ENCODE data around the gene SAFB2. TPM values are rescaled to one million over a fixed set of nuclear protein-coding genes. Genes with fewer than 3 reads are reported as not detected.

SAFB2 gene
- total RNA-seq, 2 donors from 2014 or later, result 126 to 159 TPM

DNA sequence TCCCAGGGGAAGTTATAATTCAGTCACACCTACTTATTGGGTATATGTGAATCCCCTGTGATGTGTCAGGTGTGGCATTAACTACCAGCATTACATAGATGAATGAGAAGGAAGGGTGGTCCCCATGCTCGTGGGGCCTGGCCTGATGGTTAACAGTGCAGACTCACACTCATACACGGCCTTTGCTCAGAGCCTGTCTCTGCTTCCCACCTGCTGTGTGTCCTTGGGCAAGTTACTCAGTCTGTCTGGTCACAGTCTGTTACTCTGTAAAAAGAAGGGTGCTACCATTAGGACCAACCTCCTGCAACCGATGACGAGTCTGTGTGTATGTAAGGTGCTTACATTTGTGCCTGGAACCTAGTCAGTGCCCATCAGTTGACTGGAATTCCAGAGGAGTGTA lies 24.1 kb upstream of the SAFB2 start:
- no peaks in the 10 kb centered on the region for H3K27me3 Mint-ChIP-seq
- H3K9me3 Mint-ChIP-seq, result no peaks in the 10 kb centered on the region
- peak overlapping the region; percentile 5 for H3K27ac Mint-ChIP-seq
- peaks cover 96% of the 10 kb centered on the region for H3K36me3 Mint-ChIP-seq (ENCODE audit: low read depth)
- ATAC-seq (replicated peaks), result no peak
- H3K4me3 Mint-ChIP-seq, result no peak overlapping the region
- H3K4me1 Mint-ChIP-seq, result peaks cover 4% of the 10 kb centered on the region

DNA sequence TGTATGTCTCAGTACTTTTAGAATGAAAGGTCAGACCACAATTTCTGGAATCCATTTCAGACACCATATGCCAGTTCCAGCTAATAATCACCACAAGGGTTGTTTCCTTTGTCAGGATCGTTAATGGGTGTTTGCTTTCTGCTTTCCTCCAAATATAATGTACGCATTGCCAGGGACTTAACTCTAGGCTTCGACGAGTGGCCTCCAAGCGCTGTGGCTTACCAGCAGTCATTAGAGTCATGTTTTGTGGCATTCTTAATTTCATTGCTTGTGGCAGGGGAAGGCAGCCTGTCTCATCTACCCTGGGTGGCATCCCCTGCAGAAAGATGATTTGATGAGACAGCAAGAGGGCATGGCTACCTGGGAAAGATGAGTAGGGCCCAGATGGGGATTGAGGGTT lies 22.8 kb upstream of the SAFB2 start:
- Mint-ChIP-seq H3K4me1 (peaks cover 4% of the 10 kb centered on the region), H3K36me3 (ENCODE audit: low read depth) (peaks cover 96% of the 10 kb centered on the region), H3K27me3 (no peaks in the 10 kb centered on the region), H3K9me3 (no peaks in the 10 kb centered on the region), H3K4me3 (no peak overlapping the region), H3K27ac (no peak overlapping the region)
- ATAC-seq (replicated peaks), result no peak

DNA sequence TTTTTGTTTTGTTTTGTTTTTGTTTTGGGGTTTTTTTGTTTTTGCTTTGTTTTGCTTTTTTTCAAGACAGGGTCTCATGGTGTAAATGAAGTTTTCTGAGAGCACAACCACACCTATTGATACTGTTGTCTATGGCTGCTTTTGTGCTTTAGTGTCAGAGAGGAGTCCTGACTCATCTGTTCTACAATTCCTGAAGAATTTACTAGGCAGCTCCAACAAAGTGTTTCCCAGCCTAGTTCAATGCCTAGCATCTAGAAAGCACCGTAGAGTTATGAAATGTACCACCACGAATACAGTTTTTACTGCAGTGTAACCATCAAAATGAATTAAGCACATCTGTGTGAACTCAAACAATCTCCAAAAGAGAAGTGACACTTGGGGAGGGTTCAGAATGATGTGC lies 21.5 kb upstream of the SAFB2 start:
- no peak overlapping the region for H3K27ac Mint-ChIP-seq
- peaks cover 4% of the 10 kb centered on the region for H3K4me1 Mint-ChIP-seq
- H3K36me3 Mint-ChIP-seq (ENCODE audit: low read depth), result peaks cover 97% of the 10 kb centered on the region
- H3K4me3 Mint-ChIP-seq, result no peak overlapping the region
- no peaks in the 10 kb centered on the region for H3K9me3 Mint-ChIP-seq
- H3K27me3 Mint-ChIP-seq, result no peaks in the 10 kb centered on the region
- no peak for ATAC-seq (replicated peaks)

DNA sequence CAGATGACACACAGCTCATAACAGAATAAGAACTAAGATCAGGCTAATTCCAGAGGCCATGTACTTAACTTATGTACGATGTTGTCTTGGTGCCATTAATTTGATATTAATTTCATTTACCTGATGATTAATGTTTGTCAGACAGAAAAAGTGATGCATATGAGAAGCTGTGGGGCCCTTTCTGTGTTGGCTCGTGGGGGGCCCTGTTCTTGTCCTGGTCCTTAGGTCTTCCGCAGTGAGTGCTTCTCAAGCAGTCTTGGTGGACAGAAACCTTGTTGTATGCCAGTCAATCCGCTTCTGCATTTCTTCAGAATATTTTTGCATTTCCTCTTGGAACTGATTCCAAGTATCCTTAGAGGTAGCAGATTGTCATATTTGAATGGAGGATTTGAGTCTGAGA lies 20.5 kb upstream of the SAFB2 start:
- Mint-ChIP-seq H3K27me3 (no peaks in the 10 kb centered on the region), H3K4me1 (peaks cover 4% of the 10 kb centered on the region), H3K4me3 (no peak overlapping the region), H3K27ac (no peak overlapping the region), H3K9me3 (no peaks in the 10 kb centered on the region), H3K36me3 (ENCODE audit: low read depth) (peaks cover 99% of the 10 kb centered on the region)
- no peak for ATAC-seq (replicated peaks)

DNA sequence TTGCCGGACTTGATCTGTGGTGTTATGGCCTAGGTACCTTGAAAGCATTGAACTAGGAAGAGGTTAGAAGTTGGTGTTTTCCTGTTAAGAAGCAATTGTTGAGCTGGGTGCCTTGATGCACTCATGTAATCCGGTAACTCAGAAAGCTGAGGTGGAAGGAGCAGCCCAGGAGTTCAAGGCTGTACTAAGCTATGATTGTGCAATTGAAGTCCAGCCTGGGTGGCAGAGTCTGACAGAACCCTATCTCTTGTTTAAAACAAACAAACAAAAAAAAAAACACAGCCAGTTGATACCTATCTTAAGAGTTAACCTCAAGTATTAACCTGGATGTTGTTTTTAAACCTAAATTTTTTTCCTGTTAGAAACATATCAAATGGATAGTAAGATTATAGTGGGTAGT lies 19.6 kb upstream of the SAFB2 start:
- H3K27ac Mint-ChIP-seq, result no peak overlapping the region
- no peaks in the 10 kb centered on the region for H3K27me3 Mint-ChIP-seq
- H3K4me3 Mint-ChIP-seq, result no peak overlapping the region
- H3K9me3 Mint-ChIP-seq, result no peaks in the 10 kb centered on the region
- peaks cover 4% of the 10 kb centered on the region for H3K4me1 Mint-ChIP-seq
- peaks cover 99% of the 10 kb centered on the region for H3K36me3 Mint-ChIP-seq (ENCODE audit: low read depth)
- ATAC-seq (replicated peaks), result no peak

DNA sequence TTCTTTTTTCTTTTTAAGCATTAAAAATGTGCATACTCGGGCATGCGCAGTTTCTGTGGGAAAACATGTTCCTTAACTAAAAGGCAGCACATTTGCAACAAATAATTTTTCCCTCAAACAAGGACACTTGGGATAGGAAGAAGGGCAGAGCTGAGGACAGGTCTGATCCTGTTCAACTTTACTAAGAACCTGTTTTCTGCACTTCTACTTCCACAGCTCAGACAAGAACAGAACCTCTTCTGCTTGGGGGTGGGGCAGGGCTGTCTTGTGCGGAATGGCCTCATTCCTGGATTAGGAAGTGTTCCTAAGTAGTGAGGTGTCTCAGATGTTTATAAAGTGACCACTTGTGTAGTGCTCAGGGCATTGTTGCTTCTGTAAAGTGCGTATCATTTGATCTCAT lies 18.6 kb upstream of the SAFB2 start:
- Mint-ChIP-seq H3K4me3 (no peak overlapping the region), H3K9me3 (no peaks in the 10 kb centered on the region), H3K36me3 (ENCODE audit: low read depth) (peaks cover 96% of the 10 kb centered on the region), H3K27me3 (no peaks in the 10 kb centered on the region), H3K4me1 (peaks cover 4% of the 10 kb centered on the region), H3K27ac (peak overlapping the region; percentile 21)
- no peak for ATAC-seq (replicated peaks)

DNA sequence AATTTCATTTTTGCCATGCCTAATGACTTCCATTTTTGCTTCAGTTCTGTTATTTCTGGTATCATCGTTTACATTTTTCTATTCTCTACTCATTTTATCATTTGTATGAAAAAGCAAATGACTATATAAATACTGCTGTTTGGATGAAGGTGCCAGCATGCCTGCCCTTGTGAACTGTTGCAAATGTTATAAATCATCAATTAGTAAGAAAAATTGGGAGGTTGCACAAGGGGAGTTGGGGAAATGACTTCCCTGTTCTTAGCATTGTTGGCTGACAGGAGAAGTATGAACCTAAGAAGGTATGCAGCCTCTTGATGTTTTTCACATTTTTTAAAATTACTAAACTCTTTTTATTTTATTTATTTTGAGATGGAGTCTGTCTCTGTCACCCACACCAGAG lies 15.4 kb upstream of the SAFB2 start:
- peaks cover 11% of the 10 kb centered on the region for H3K4me1 Mint-ChIP-seq
- no peaks in the 10 kb centered on the region for H3K27me3 Mint-ChIP-seq
- H3K4me3 Mint-ChIP-seq, result no peak overlapping the region
- H3K27ac Mint-ChIP-seq, result no peak overlapping the region
- H3K36me3 Mint-ChIP-seq (ENCODE audit: low read depth), result peaks cover 92% of the 10 kb centered on the region
- no peaks in the 10 kb centered on the region for H3K9me3 Mint-ChIP-seq
- no peak for ATAC-seq (replicated peaks)

DNA sequence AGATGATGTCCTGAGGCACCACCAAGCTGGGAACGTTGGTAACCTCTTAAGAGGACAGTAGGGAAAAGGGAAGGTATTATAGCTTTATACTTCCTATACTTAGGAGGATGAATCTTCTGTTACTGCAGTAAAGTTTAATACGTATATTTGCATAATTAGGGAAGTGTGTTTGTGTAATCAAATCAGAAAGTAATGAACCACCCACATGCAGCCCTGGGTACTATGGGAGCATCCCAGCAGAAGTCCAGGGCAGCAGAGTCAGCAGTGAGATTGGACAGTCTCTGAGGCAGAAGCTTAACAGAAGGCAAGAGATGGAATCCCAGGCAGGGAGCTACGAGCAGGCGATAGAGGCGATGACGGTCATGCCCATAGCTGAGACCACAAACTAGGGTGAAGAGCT lies 12.9 kb upstream of the SAFB2 start:
- Mint-ChIP-seq H3K4me3 (no peak overlapping the region), H3K27ac (peak overlapping the region; percentile 42), H3K27me3 (no peaks in the 10 kb centered on the region), H3K36me3 (ENCODE audit: low read depth) (peaks cover 92% of the 10 kb centered on the region), H3K4me1 (peaks cover 24% of the 10 kb centered on the region), H3K9me3 (no peaks in the 10 kb centered on the region)
- ATAC-seq (replicated peaks), result no peak

DNA sequence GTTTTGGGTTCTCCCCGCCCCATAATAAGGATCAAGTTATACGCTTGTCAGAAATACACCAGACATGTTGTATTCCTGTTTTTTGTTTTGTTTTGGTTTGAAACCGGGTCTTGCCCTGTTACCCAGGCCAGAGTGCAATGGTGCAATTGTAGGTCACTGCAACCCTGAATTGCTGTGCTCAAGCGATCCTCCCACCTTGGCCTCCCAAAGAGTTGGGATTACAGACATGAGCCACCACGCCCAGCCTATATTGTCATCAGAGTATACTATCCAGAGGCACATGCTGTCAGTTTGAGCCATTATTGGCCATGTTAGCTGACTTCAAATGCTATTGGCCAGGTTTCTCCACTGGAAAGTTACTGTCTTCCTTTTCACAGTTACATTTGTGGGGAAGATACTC lies 10.1 kb upstream of the SAFB2 start:
- peak overlapping the region; percentile 10 for H3K4me3 Mint-ChIP-seq
- H3K36me3 Mint-ChIP-seq (ENCODE audit: low read depth), result peaks cover 93% of the 10 kb centered on the region
- no peak for ATAC-seq (replicated peaks)
- peaks cover 33% of the 10 kb centered on the region for H3K4me1 Mint-ChIP-seq
- no peak overlapping the region for H3K27ac Mint-ChIP-seq
- no peaks in the 10 kb centered on the region for H3K9me3 Mint-ChIP-seq
- H3K27me3 Mint-ChIP-seq, result no peaks in the 10 kb centered on the region

DNA sequence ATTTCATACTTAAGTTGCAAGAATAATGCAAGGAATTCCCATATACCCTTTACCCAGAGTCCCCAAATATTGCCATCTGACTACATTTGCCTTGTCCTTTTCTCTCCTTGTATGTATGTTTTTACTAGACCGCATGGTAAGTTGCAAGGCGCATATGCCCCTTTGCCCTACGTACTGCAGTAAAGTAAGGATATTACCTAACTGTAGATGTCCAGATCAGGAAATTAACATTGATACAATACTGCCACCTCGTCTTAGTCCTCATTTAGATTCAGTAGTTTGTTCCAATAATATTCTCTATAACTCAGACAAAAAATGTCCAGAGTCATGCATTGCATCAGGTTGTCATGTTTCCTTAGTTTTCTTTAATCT lies 9.7 kb upstream of the SAFB2 start:
- peaks cover 93% of the 10 kb centered on the region for H3K36me3 Mint-ChIP-seq (ENCODE audit: low read depth)
- peaks cover 36% of the 10 kb centered on the region for H3K4me1 Mint-ChIP-seq
- no peaks in the 10 kb centered on the region for H3K9me3 Mint-ChIP-seq
- no peak for ATAC-seq (replicated peaks)
- no peak overlapping the region for H3K27ac Mint-ChIP-seq
- peak overlapping the region; percentile 10 for H3K4me3 Mint-ChIP-seq
- H3K27me3 Mint-ChIP-seq, result no peaks in the 10 kb centered on the region

DNA sequence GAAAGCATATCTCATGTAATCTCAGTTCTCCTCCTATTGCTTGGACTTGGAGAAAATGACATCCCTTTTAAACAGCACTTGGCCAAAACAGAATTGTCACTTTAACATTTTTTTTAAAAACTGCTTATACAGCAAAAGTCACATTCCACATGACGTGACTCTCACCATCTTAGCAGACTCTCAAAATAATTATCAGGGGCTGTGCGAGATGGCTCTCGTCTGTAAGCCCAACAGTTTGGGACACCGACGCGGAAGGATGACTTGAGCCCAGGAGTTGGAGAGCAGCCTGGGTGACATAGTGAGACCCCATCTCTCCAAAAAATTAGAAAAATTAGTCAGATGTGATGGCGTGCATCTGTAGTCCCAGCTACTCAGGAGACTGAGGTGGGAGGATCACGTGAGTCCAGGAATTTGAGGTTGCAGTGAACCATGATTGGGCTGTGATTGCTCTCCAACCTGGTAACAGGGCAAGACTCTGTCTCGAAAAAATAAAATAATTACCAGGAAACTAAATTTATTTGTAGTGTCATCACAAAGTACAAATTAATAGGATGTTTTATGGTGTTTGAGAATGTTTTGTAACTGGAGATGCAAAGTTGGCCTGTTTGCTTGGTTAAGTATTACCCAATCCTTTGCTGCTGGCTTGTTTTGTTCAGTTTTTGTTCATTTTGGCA lies 9.1 kb upstream of the SAFB2 start:
- H3K4me3 Mint-ChIP-seq, result peak overlapping the region; percentile 10
- H3K9me3 Mint-ChIP-seq, result no peaks in the 10 kb centered on the region
- H3K27me3 Mint-ChIP-seq, result no peaks in the 10 kb centered on the region
- peaks cover 36% of the 10 kb centered on the region for H3K4me1 Mint-ChIP-seq
- H3K27ac Mint-ChIP-seq, result no peak overlapping the region
- H3K36me3 Mint-ChIP-seq (ENCODE audit: low read depth), result peaks cover 96% of the 10 kb centered on the region
- ATAC-seq (replicated peaks), result no peak

DNA sequence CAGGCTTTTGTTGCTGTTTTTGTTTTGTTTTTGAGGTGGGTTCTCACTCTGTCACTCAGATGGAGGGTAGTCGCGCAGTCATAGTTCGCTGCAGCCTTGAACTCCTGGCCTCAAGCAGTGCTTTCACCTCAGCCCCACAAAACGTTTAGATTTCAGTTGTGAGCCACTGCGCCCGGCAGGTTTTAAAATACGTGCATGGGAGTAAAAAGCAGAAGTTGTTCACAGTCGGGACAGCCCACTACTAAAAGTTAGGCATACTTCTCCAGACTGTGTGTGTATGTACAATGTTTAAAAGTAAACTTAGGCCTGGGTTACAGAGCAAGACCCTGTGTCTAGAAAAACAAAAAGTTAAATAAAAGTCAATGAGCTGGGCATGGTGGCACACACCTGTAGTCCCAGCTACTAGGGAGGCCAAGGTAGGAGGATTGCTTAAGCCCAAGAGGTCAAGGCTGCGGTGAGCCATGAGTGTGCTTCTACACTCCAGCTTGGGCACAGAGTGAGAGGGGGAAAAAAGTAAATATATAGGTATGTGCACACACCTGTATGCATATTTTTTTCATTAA lies 6.4 kb upstream of the SAFB2 start:
- no peak for ATAC-seq (replicated peaks)
- no peaks in the 10 kb centered on the region for H3K9me3 Mint-ChIP-seq
- peaks cover 48% of the 10 kb centered on the region for H3K4me1 Mint-ChIP-seq
- peak overlapping the region; percentile 38 for H3K4me3 Mint-ChIP-seq
- H3K36me3 Mint-ChIP-seq (ENCODE audit: low read depth), result peaks cover 96% of the 10 kb centered on the region
- H3K27me3 Mint-ChIP-seq, result no peaks in the 10 kb centered on the region
- no peak overlapping the region for H3K27ac Mint-ChIP-seq

DNA sequence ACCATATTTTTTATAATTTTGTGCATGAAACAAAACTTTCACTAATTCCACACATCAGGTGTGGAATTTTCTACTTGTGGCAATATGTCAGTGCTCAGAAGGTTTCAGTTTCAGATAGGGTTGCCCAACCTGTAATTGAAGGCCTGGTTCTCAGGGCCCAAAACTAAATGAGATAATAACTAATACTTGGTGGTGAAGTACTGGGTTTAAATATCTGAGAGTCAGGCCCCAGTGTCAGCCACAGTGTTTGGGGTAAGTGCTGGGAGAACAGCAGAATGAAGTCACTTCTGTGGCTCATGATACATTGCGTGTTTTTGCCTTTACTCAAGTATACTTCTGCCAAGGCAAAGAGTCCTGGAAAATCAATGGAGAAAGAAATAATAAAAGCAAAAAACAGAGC lies 5.9 kb upstream of the SAFB2 start:
- peak overlapping the region; percentile 38 for H3K4me3 Mint-ChIP-seq
- H3K36me3 Mint-ChIP-seq (ENCODE audit: low read depth), result peaks cover 100% of the 10 kb centered on the region
- no peaks in the 10 kb centered on the region for H3K9me3 Mint-ChIP-seq
- peak; percentile 38 for ATAC-seq (replicated peaks)
- H3K4me1 Mint-ChIP-seq, result peaks cover 48% of the 10 kb centered on the region
- H3K27me3 Mint-ChIP-seq, result no peaks in the 10 kb centered on the region
- no peak overlapping the region for H3K27ac Mint-ChIP-seq

DNA sequence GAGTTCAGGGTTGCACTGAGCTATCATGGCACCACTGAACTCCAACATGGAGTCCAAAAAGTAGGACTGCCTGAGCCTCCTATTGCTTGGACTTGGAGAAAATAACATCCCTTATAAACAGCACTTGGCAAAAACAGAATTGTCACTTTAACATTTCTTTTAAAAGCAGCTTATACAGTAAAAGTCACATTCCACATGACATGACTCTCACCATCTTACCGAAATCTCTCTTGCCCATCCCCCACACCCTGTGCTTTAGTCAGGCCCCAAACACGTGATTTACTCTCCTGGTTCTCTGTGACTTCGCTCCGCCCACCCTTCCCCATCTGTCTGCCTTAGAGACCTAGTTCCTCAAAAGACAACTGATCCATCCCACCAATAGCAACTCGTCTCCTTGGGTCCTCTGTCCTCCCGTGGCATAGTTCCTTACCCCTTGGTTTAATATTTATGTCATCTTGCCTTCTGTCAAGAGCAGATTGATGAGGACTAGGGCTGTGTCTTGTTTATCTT lies 4.9 kb upstream of the SAFB2 start:
- Mint-ChIP-seq H3K27ac (peak overlapping the region; percentile 52), H3K4me3 (peak overlapping the region; percentile 38), H3K4me1 (peaks cover 47% of the 10 kb centered on the region), H3K36me3 (ENCODE audit: low read depth) (peaks cover 100% of the 10 kb centered on the region), H3K27me3 (no peaks in the 10 kb centered on the region), H3K9me3 (no peaks in the 10 kb centered on the region)
- ATAC-seq (replicated peaks), result no peak

DNA sequence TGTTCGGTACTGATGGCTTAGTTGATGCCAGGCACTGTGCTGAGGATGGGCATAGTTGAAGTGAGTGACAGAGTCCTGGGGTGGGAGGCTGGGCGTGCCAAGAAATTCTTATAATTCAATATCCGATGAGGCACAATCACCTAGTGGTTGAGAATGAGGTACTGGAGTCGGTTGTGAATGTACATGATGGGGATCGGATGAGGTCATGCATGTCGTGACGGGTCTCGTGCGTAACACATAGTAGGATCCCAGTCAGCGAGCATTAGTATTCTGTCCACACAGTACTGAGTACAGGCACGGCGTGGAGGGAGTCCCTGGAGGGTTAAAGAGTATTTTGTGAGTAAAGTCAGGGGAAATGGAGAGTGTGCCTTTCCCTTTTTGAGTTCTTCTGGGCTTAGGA lies 3.1 kb upstream of the SAFB2 start:
- H3K27ac Mint-ChIP-seq, result peak overlapping the region; percentile 100
- peaks cover 43% of the 10 kb centered on the region for H3K4me1 Mint-ChIP-seq
- H3K27me3 Mint-ChIP-seq, result no peaks in the 10 kb centered on the region
- no peaks in the 10 kb centered on the region for H3K9me3 Mint-ChIP-seq
- peaks cover 98% of the 10 kb centered on the region for H3K36me3 Mint-ChIP-seq (ENCODE audit: low read depth)
- ATAC-seq (replicated peaks), result no peak
- peak overlapping the region; percentile 99 for H3K4me3 Mint-ChIP-seq

Data from activated T-helper 17 cell treated with anti-CD3 and anti-CD28 coated beads, Interleukin-2, amount 50 U/mL, for 72 hours (primary cell).